ENCODE results near the gene TRAM2.

- no peak for TF ChIP-seq CTCF (conservative IDR thresholded peaks at IDR 0.05)
- no peak for TF ChIP-seq ZFX (IDR thresholded peaks at IDR 0.05)
These were observed 1.4 kb downstream of the TRAM2 start for GRCh38 chr6:52575502-52575892.
